CD8-positive, alpha-beta memory T cell (primary cell): ENCODE results near the gene OR9Q1. TPM values are rescaled to one million over a fixed set of nuclear protein-coding genes. Genes with fewer than 3 reads are reported as not detected.

ENCODE experiments used
- CTCF ChIA-PET: fragments of 350-600 bp; sonication (Branson Sonifier 250); formaldehyde crosslinking; loops from one replicate; lab custom pipeline; 2021; ENCODE audit warnings: antibody characterized with exemption; lab: Charles Lee
- POLR2A ChIA-PET: fragments of 350-600 bp; sonication (Branson Sonifier 250); formaldehyde crosslinking; loops from one replicate; lab custom pipeline; 2021; ENCODE audit warnings: antibody characterized with exemption; lab: Charles Lee
- DNase-seq, 5 donors: peaks; one replicate each; pipeline versions ENCODE4 v3.0.0 to v3.0.0-alpha.2; 2020 to 2022; ENCODE audit warnings: mixed read lengths in 1 of 5
- H3K27ac ChIP-seq: one replicate; pipeline ENCODE4 v1.7.0; 2013; ENCODE audit warnings: low read depth, mild to moderate bottlenecking, low read length, moderate library complexity
- H3K27me3 ChIP-seq: 2 replicates; pipeline ENCODE4 v1.7.0; 2013; ENCODE audit warnings: low read length, mild to moderate bottlenecking; ENCODE audit not compliant: insufficient read depth, poor library complexity, severe bottlenecking
- H3K36me3 ChIP-seq: 2 replicates; pipeline ENCODE4 v1.7.0; 2013; ENCODE audit warnings: mild to moderate bottlenecking, low read length, moderate library complexity; ENCODE audit not compliant: insufficient read depth
- H3K4me1 ChIP-seq: 2 replicates; pipeline ENCODE4 v1.7.0; 2013; ENCODE audit warnings: mild to moderate bottlenecking, low read length, moderate library complexity; ENCODE audit not compliant: insufficient read depth
- H3K4me3 ChIP-seq: 2 replicates; pipeline ENCODE4 v1.7.0; 2013; ENCODE audit warnings: mild to moderate bottlenecking, low read length
- H3K9me3 ChIP-seq: 2 replicates; pipeline ENCODE4 v1.7.0; 2013; ENCODE audit warnings: mild to moderate bottlenecking, low read length
- H3K27ac Mint-ChIP-seq, 8 donors: one replicate each; pipeline ENCODE4 v1.8.0; 2020 to 2021; ENCODE audit warnings: mixed read lengths in 8 of 8, mild to moderate bottlenecking in 6 of 8, inconsistent platforms in 3 of 8, moderate library complexity in 3 of 8
- H3K27me3 Mint-ChIP-seq, 2 donors: one replicate each; pipeline ENCODE4 v1.8.0; 2020 to 2021; ENCODE audit warnings: mixed read lengths in 2 of 2, mild to moderate bottlenecking in 1 of 2, moderate library complexity in 1 of 2
- H3K36me3 Mint-ChIP-seq, 3 donors: one replicate each; pipeline ENCODE4 v1.8.0; 2020 to 2021; ENCODE audit warnings: mixed read lengths in 3 of 3, inconsistent platforms in 1 of 3, mild to moderate bottlenecking in 1 of 3
- H3K4me1 Mint-ChIP-seq, 3 donors: one replicate each; pipeline ENCODE4 v1.8.0; 2020 to 2021; ENCODE audit warnings: mixed read lengths in 3 of 3, inconsistent platforms in 1 of 3, mild to moderate bottlenecking in 1 of 3
- H3K4me3 Mint-ChIP-seq, 7 donors: one replicate each; pipeline ENCODE4 v1.8.0; 2020 to 2021; ENCODE audit warnings: mixed read lengths in 7 of 7, mild to moderate bottlenecking in 6 of 7, moderate library complexity in 4 of 7, inconsistent platforms in 2 of 7
- H3K9me3 Mint-ChIP-seq, 5 donors: one replicate each; pipeline ENCODE4 v1.8.0; 2020 to 2022; ENCODE audit warnings: mixed read lengths in 5 of 5, mild to moderate bottlenecking in 3 of 5, moderate library complexity in 2 of 5, inconsistent platforms in 1 of 5
- polyA plus RNA-seq: library from polyadenylated mRNA; unstranded; fragments of 300-500 nt; fragmentation: Illumina TruSeq; gene quantifications from one replicate; pipeline ENCODE4 v1.2.3, GENCODE V29; 2021
- total RNA-seq, 2 experiments: library from RNA; stranded (reverse); gene quantifications; one replicate each; pipeline ENCODE4 v1.2.3, GENCODE V29; 2021

OR9Q1 gene
- total and polyA plus RNA-seq, 3 experiments from 2014 or later, result not detected

GRCh38 chr11:58043379-58043778 is 19.7 kb downstream of the OR9Q1 start:
- H3K36me3 Mint-ChIP-seq, result no peaks in the 10 kb centered on the region
- H3K27ac Mint-ChIP-seq, result no peak overlapping the region
- H3K9me3 ChIP-seq, result no peaks in the 10 kb centered on the region
- no peak overlapping the region for H3K27ac ChIP-seq
- H3K9me3 Mint-ChIP-seq, result peaks cover 0 to 2% (median 1%) of the 10 kb centered on the region in 5 donors
- H3K4me1 ChIP-seq, result no peaks in the 10 kb centered on the region
- peaks cover 13 to 43% of the 10 kb centered on the region in 2 donors for H3K27me3 Mint-ChIP-seq
- no peak overlapping the region for H3K4me3 ChIP-seq
- no peaks in the 10 kb centered on the region for H3K4me1 Mint-ChIP-seq
- no peak for DNase-seq
- no peak overlapping the region for H3K4me3 Mint-ChIP-seq
- POLR2A ChIA-PET, result no interaction called here
- no peaks in the 10 kb centered on the region for H3K36me3 ChIP-seq
- H3K27me3 ChIP-seq, result no peaks in the 10 kb centered on the region
- CTCF ChIA-PET, result no interaction called here

- ChIA-PET POLR2A (no interaction called here), CTCF (no interaction called here)
- DNase-seq, result no peak
- Histone ChIP-seq H3K36me3 (no peaks in the 10 kb centered on the region), H3K9me3 (no peaks in the 10 kb centered on the region), H3K27ac (no peak overlapping the region), H3K27me3 (no peaks in the 10 kb centered on the region), H3K4me1 (no peaks in the 10 kb centered on the region), H3K4me3 (no peak overlapping the region)
- no peak overlapping the region for H3K4me3 Mint-ChIP-seq
- no peaks in the 10 kb centered on the region for H3K36me3 Mint-ChIP-seq
- H3K9me3 Mint-ChIP-seq, result peaks cover 0 to 2% (median 1%) of the 10 kb centered on the region in 5 donors
- H3K27me3 Mint-ChIP-seq, result peaks cover 9 to 32% of the 10 kb centered on the region in 2 donors
- no peaks in the 10 kb centered on the region for H3K4me1 Mint-ChIP-seq
- H3K27ac Mint-ChIP-seq, result no peak overlapping the region
Measured at GRCh38 chr11:58046231-58046630, 22.6 kb downstream of the OR9Q1 start.

GRCh38 chr11:58047818-58048217 is 24.1 kb downstream of the OR9Q1 start:
- Mint-ChIP-seq H3K4me1 (no peaks in the 10 kb centered on the region), H3K9me3 (peaks cover 0 to 2% (median 1%) of the 10 kb centered on the region in 5 donors), H3K4me3 (no peak overlapping the region), H3K36me3 (no peaks in the 10 kb centered on the region), H3K27ac (no peak overlapping the region), H3K27me3 (peaks cover 8 to 27% of the 10 kb centered on the region in 2 donors)
- ChIA-PET POLR2A (no interaction called here), CTCF (no interaction called here)
- no peaks in the 10 kb centered on the region for H3K27me3 ChIP-seq
- H3K36me3 ChIP-seq, result no peaks in the 10 kb centered on the region
- no peaks in the 10 kb centered on the region for H3K4me1 ChIP-seq
- H3K27ac ChIP-seq, result no peak overlapping the region
- DNase-seq, result no peak
- no peak overlapping the region for H3K4me3 ChIP-seq
- no peaks in the 10 kb centered on the region for H3K9me3 ChIP-seq

GRCh38 chr11:58055806-58056401 is 32.2 kb downstream of the OR9Q1 start:
- Histone ChIP-seq H3K9me3 (no peaks in the 10 kb centered on the region), H3K27me3 (no peaks in the 10 kb centered on the region), H3K4me1 (no peaks in the 10 kb centered on the region), H3K4me3 (no peak overlapping the region), H3K36me3 (no peaks in the 10 kb centered on the region), H3K27ac (no peak overlapping the region)
- DNase-seq, result no peak
- Mint-ChIP-seq H3K27me3 (peaks cover 4 to 8% of the 10 kb centered on the region in 2 donors), H3K27ac (no peak overlapping the region), H3K9me3 (peaks cover 0 to 4% (median 0%) of the 10 kb centered on the region in 5 donors), H3K4me3 (no peak overlapping the region), H3K4me1 (no peaks in the 10 kb centered on the region), H3K36me3 (no peaks in the 10 kb centered on the region)
- POLR2A ChIA-PET, result no interaction called here
- CTCF ChIA-PET, result no interaction called here

- H3K36me3 ChIP-seq, result no peaks in the 10 kb centered on the region
- no peaks in the 10 kb centered on the region for H3K4me1 ChIP-seq
- peaks cover 0 to 4% (median 0%) of the 10 kb centered on the region in 5 donors for H3K9me3 Mint-ChIP-seq
- H3K4me1 Mint-ChIP-seq, result no peaks in the 10 kb centered on the region
- peaks cover 4 to 12% of the 10 kb centered on the region in 2 donors for H3K27me3 Mint-ChIP-seq
- no peak overlapping the region for H3K27ac Mint-ChIP-seq
- no peak overlapping the region for H3K4me3 Mint-ChIP-seq
- no peaks in the 10 kb centered on the region for H3K36me3 Mint-ChIP-seq
- no peak overlapping the region for H3K4me3 ChIP-seq
- no peaks in the 10 kb centered on the region for H3K27me3 ChIP-seq
- no peak overlapping the region for H3K27ac ChIP-seq
- ChIA-PET CTCF (no interaction called here), POLR2A (no interaction called here)
- no peaks in the 10 kb centered on the region for H3K9me3 ChIP-seq
- DNase-seq, result no peak
Measured at GRCh38 chr11:58057481-58057880, 33.8 kb downstream of the OR9Q1 start.

- H3K27me3 Mint-ChIP-seq, result peaks cover 4 to 12% of the 10 kb centered on the region in 2 donors
- no peaks in the 10 kb centered on the region for H3K36me3 Mint-ChIP-seq
- ChIA-PET CTCF (no interaction called here), POLR2A (no interaction called here)
- DNase-seq, result no peak
- Histone ChIP-seq H3K27ac (no peak overlapping the region), H3K9me3 (no peaks in the 10 kb centered on the region), H3K36me3 (no peaks in the 10 kb centered on the region), H3K4me1 (no peaks in the 10 kb centered on the region), H3K4me3 (no peak overlapping the region), H3K27me3 (no peaks in the 10 kb centered on the region)
- no peak overlapping the region for H3K4me3 Mint-ChIP-seq
- peaks cover 0 to 4% (median 0%) of the 10 kb centered on the region in 5 donors for H3K9me3 Mint-ChIP-seq
- H3K4me1 Mint-ChIP-seq, result no peaks in the 10 kb centered on the region
- no peak overlapping the region for H3K27ac Mint-ChIP-seq
Measured at GRCh38 chr11:58058276-58059006, 34.8 kb downstream of the OR9Q1 start.

GRCh38 chr11:58059007-58059350 is 35.3 kb downstream of the OR9Q1 start:
- ChIA-PET POLR2A (no interaction called here), CTCF (no interaction called here)
- no peak for DNase-seq
- Histone ChIP-seq H3K27me3 (no peaks in the 10 kb centered on the region), H3K4me1 (no peaks in the 10 kb centered on the region), H3K27ac (no peak overlapping the region), H3K9me3 (no peaks in the 10 kb centered on the region), H3K36me3 (no peaks in the 10 kb centered on the region), H3K4me3 (no peak overlapping the region)
- Mint-ChIP-seq H3K36me3 (no peaks in the 10 kb centered on the region), H3K4me3 (no peak overlapping the region), H3K9me3 (peaks cover 0 to 4% (median 0%) of the 10 kb centered on the region in 5 donors), H3K27ac (no peak overlapping the region), H3K4me1 (no peaks in the 10 kb centered on the region), H3K27me3 (peaks cover 6 to 12% of the 10 kb centered on the region in 2 donors)

- Mint-ChIP-seq H3K4me3 (no peak overlapping the region), H3K9me3 (peaks cover 0 to 4% (median 0%) of the 10 kb centered on the region in 5 donors), H3K4me1 (no peaks in the 10 kb centered on the region), H3K36me3 (no peaks in the 10 kb centered on the region), H3K27ac (no peak overlapping the region), H3K27me3 (peaks cover 11% of the 10 kb centered on the region in 2 donors)
- POLR2A ChIA-PET, result no interaction called here
- no peak for DNase-seq
- H3K27ac ChIP-seq, result no peak overlapping the region
- H3K4me1 ChIP-seq, result no peaks in the 10 kb centered on the region
- H3K36me3 ChIP-seq, result no peaks in the 10 kb centered on the region
- H3K27me3 ChIP-seq, result no peaks in the 10 kb centered on the region
- H3K9me3 ChIP-seq, result no peaks in the 10 kb centered on the region
- H3K4me3 ChIP-seq, result no peak overlapping the region
- CTCF ChIA-PET, result no interaction called here
Measured at GRCh38 chr11:58060535-58060934, 36.9 kb downstream of the OR9Q1 start.
